ENCODE measurements around the gene CST2.

- no peak for TF ChIP-seq CTCF (IDR thresholded peaks at IDR 0.05)
- TF ChIP-seq EZH2phosphoT487 (IDR thresholded peaks at IDR 0.05): no peak
These were observed 41.8 kb upstream of the CST2 start for GRCh38 chr20:23868321-23868720.

Data from neural progenitor cell (in vitro differentiated cells).